NCI-H748 (cell line): ENCODE results near the gene DLG3.
"Not testable (repeated sequence)": the region's sequence is repeated elsewhere in the genome, so short reads cannot be mapped to it uniquely, and the experiment has no call there.

Experiments used
- DNase-seq: peaks from one replicate; lab custom pipeline; 2025; ENCODE audit not compliant: unreplicated experiment; lab: John Stamatoyannopoulos, UW

DLG3 gene

GRCh38 chrX:70444326-70444945, at the start of gene DLG3:
DLG3 (plus strand) TSS chrX:70444835; CDS start chrX:70445202, 367 bp downstream.
- DNase-seq, result peak; percentile 81

GRCh38 chrX:70398899-70399298, 45.7 kb upstream of the DLG3 start:
- no peak for DNase-seq

GRCh38 chrX:70400181-70400580, 44.5 kb upstream of the DLG3 start:
- DNase-seq, result not testable (repeated sequence)

- no peak for DNase-seq
Measured at GRCh38 chrX:70402721-70403120, 41.9 kb upstream of the DLG3 start.

GRCh38 chrX:70405003-70405402, 39.6 kb upstream of the DLG3 start:
- no peak for DNase-seq

- no peak for DNase-seq
Measured at GRCh38 chrX:70410921-70411320, 33.7 kb upstream of the DLG3 start.

- DNase-seq, result no peak
Measured at GRCh38 chrX:70411475-70411874, 33.2 kb upstream of the DLG3 start.

GRCh38 chrX:70421618-70422017, 23.0 kb upstream of the DLG3 start:
- DNase-seq, result no peak

GRCh38 chrX:70422851-70423341, 21.7 kb upstream of the DLG3 start, which contains the start of gene GDPD2:
GDPD2 (plus strand) TSS chrX:70423314; CDS start chrX:70424985, 1,671 bp downstream.
- peak; percentile 31 for DNase-seq

GRCh38 chrX:70423936-70424675, 20.5 kb upstream of the DLG3 start:
- DNase-seq, result no peak

- no peak for DNase-seq
Measured at GRCh38 chrX:70424801-70425200, 19.8 kb upstream of the DLG3 start.

- no peak for DNase-seq
Measured at GRCh38 chrX:70426286-70427278, 18.1 kb upstream of the DLG3 start.

- DNase-seq, result no peak
Measured at GRCh38 chrX:70427365-70427764, 17.3 kb upstream of the DLG3 start.

- no peak for DNase-seq
Measured at GRCh38 chrX:70429759-70430158, 14.9 kb upstream of the DLG3 start.

GRCh38 chrX:70432936-70433847, 11.4 kb upstream of the DLG3 start:
- no peak for DNase-seq

GRCh38 chrX:70433848-70434351, 10.7 kb upstream of the DLG3 start:
- DNase-seq, result peak; percentile 79

- peak; percentile 93 for DNase-seq
Measured at GRCh38 chrX:70434352-70434866, 10.2 kb upstream of the DLG3 start.

- no peak for DNase-seq
Measured at GRCh38 chrX:70434914-70435586, 9.6 kb upstream of the DLG3 start.

GRCh38 chrX:70436343-70436742, 8.3 kb upstream of the DLG3 start:
- DNase-seq, result peak; percentile 86
